Spleen (tissue), 7 donors: Measurements from ENCODE around the gene NR1I2.

ENCODE experiments used
- POLR2AphosphoS5 ChIP-seq, 3 donors: sonication (generic); formaldehyde crosslinking; IDR thresholded peaks; one replicate each; pipeline ENCODE4 v1.5.1; 2017; ENCODE audit warnings: antibody characterized with exemption in 3 of 3
- TF ChIP-seq, protein P1 (sequence below), 11 experiments: fragments of 200-600 bp in 7 of 11; fragments of 450-650 bp in 4 of 11; sonication (generic) in 4 of 11; IDR thresholded peaks in 8 of 11; conservative IDR thresholded peaks in 3 of 11; 1 replicate in 7 of 11; 2 replicates in 4 of 11; pipeline versions ENCODE4 v1.4.0 to v1.8.0; 2016 to 2021; ENCODE audit warnings: antibody characterized with exemption in 11 of 11, inconsistent platforms in 4 of 11, mild to moderate bottlenecking in 1 of 11
- donor health status: DM: no; HTN: no; CAD: no; lungs with moderate emphysema.
- donor health status: DM: no; HTN: no; CAD: no.
- donor health status: DM: no; HTN: no; CAD: no.

GRCh38 chr3:119745942-119746341 is 36.0 kb upstream of the NR1I2 start:
- no peak for TF ChIP-seq POLR2AphosphoS5 (IDR thresholded peaks at IDR 0.05)
- TF ChIP-seq, protein P1, sequence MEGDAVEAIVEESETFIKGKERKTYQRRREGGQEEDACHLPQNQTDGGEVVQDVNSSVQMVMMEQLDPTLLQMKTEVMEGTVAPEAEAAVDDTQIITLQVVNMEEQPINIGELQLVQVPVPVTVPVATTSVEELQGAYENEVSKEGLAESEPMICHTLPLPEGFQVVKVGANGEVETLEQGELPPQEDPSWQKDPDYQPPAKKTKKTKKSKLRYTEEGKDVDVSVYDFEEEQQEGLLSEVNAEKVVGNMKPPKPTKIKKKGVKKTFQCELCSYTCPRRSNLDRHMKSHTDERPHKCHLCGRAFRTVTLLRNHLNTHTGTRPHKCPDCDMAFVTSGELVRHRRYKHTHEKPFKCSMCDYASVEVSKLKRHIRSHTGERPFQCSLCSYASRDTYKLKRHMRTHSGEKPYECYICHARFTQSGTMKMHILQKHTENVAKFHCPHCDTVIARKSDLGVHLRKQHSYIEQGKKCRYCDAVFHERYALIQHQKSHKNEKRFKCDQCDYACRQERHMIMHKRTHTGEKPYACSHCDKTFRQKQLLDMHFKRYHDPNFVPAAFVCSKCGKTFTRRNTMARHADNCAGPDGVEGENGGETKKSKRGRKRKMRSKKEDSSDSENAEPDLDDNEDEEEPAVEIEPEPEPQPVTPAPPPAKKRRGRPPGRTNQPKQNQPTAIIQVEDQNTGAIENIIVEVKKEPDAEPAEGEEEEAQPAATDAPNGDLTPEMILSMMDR (IDR thresholded peaks at IDR 0.05 in 8 of 11, conservative IDR thresholded peaks at IDR 0.05 in 3 of 11), result no peak
